Memory B cell (primary cell): ENCODE results near the gene ARL15.

Experiments
- ATAC-seq: fragments of 150-1000 bp; cut with Tn5 transposase; 2 replicates; pipeline ENCODE4 v1.10.0; 2021; ENCODE audit warnings: low read depth, mild to moderate bottlenecking, moderate library complexity
- DNase-seq, 2 donors: peaks; one replicate each; pipeline ENCODE4 v3.0.0; 2022; ENCODE audit warnings: low spot score in 2 of 2
- H3K27ac Mint-ChIP-seq: one replicate; pipeline ENCODE4 v1.8.0; 2022; ENCODE audit warnings: mild to moderate bottlenecking, moderate library complexity, mixed read lengths
- H3K27me3 Mint-ChIP-seq: one replicate; pipeline ENCODE4 v1.8.0; 2022; ENCODE audit warnings: mixed read lengths
- H3K36me3 Mint-ChIP-seq: one replicate; pipeline ENCODE4 v1.8.0; 2022; ENCODE audit warnings: mild to moderate bottlenecking, mixed read lengths
- H3K4me1 Mint-ChIP-seq: one replicate; pipeline ENCODE4 v1.8.0; 2022; ENCODE audit warnings: mixed read lengths
- H3K4me3 Mint-ChIP-seq: one replicate; pipeline ENCODE4 v1.8.0; 2022; ENCODE audit warnings: mild to moderate bottlenecking, moderate library complexity, mixed read lengths
- H3K9me3 Mint-ChIP-seq: one replicate; pipeline ENCODE4 v1.8.0; 2022; ENCODE audit warnings: mixed read lengths

Gene ARL15

DNA sequence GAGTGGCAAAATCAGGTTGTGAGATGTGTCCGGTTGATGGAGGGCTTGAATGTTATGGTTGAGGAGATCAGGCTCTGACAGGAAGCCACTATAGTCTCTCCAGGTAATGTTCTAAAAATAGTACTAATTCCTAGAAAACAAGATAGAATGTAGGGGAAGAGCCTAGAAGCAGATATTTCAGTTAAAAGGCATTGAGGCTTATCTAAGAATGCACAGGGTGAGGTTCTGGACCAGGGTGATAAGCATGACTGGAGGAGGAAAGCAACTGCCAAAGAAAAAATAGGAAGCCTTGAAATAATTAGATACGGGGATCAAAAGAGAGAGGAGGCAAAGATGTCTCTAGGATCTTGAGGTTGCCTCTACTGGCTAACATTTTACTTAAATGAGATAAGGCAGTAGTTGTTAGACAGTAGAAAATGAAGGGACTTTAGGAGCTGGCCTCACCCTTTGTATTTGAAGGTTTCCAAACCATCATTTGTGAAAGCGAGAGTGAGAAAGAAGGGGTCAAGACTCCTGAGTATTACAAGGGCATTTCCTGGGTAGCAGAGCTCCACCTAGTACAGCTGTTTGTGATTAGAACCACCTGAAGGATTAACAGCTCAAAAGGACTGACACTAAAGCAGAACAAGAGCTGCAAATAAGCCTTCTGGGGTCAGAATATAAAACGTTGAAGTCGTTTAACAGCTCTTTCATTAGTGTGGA lies 15.4 kb upstream of the ARL15 start:
- H3K36me3 Mint-ChIP-seq = no peaks in the 10 kb centered on the region

DNA sequence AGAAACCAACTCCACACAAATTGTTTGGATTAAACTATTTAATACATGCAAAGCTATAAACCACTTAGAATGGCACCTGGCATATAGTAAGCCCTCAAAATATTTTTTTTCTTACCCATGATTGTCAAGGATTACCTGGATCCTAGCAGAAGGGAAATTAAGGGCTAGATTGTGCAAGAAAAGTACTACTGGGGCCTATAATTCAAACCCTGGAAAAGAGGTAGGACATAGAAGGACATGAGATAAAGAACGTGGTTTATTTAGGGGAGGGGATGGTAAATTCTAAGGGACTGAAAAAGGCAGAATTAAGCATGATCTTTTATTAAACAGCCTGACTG lies 14.9 kb upstream of the ARL15 start:
- no peak for ATAC-seq
- Mint-ChIP-seq H3K27me3 (peaks cover 15% of the 10 kb centered on the region), H3K4me3 (no peak overlapping the region), H3K4me1 (no peaks in the 10 kb centered on the region), H3K36me3 (no peaks in the 10 kb centered on the region), H3K9me3 (no peaks in the 10 kb centered on the region), H3K27ac (no peak overlapping the region)
- DNase-seq = no peak

More for the DNA sequence above, 15.4 kb upstream of the ARL15 start:
- H3K27me3 Mint-ChIP-seq = peaks cover 13% of the 10 kb centered on the region
- DNase-seq (no peak), ATAC-seq (no peak)
- no peaks in the 10 kb centered on the region for H3K4me1 Mint-ChIP-seq
- H3K27ac Mint-ChIP-seq = no peak overlapping the region
- no peak overlapping the region for H3K4me3 Mint-ChIP-seq
- H3K9me3 Mint-ChIP-seq = no peaks in the 10 kb centered on the region

DNA sequence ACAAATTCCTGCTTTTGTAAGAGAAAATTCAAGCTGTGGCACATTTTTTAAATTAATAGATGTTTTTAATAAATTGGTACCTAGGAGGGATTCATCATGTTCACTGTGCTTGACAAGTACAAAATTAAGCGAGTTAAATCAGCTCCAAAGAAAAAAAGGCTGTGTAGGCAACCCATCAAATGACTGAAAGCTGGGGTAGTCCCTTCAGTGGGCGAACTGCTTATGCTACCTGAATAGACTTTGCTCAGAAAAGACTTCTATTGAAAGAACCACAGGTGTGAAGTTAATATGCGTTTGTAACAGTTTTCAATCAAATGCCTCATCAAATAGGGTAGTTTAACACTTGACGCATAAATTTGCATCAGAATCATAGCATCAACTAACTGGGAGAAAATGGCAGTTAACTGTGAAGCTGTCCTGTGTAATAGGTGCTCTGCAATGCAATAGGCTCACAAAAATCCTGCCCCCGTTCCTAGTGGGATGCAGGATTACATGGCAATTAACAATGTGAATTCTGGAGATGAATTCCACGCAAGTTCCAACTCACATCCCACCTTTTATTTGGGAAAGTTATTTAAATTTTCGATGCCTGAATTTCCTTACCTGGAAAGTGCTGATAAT lies 14.4 kb upstream of the ARL15 start:
- no peak for ATAC-seq
- no peak overlapping the region for H3K27ac Mint-ChIP-seq
- DNase-seq = no peak
- no peak overlapping the region for H3K4me3 Mint-ChIP-seq
- H3K36me3 Mint-ChIP-seq = no peaks in the 10 kb centered on the region
- H3K27me3 Mint-ChIP-seq = peaks cover 18% of the 10 kb centered on the region
- H3K4me1 Mint-ChIP-seq = no peaks in the 10 kb centered on the region
- H3K9me3 Mint-ChIP-seq = no peaks in the 10 kb centered on the region

DNA sequence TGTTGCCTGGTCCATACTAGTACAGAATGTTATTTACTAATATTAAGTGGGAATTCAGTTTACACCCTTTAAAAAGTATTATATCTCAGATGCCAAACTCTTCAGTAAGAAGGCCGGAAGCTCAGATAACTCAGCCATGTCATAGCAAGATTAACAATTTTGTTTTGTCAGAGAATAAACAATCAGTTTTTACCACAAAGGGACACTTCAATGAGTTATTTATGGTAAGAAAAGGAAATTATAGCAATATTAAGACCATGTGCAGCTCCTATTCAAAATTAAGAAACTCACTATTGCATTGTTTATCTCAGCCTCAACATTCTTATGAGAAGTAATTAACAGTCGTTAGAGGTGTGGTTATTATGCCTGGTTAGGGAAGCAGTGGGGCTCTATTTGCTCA lies 13.1 kb upstream of the ARL15 start:
- peaks cover 16% of the 10 kb centered on the region for H3K27me3 Mint-ChIP-seq
- H3K9me3 Mint-ChIP-seq = no peaks in the 10 kb centered on the region
- H3K4me3 Mint-ChIP-seq = no peak overlapping the region
- H3K36me3 Mint-ChIP-seq = no peaks in the 10 kb centered on the region
- ATAC-seq (no peak), DNase-seq (no peak)
- no peaks in the 10 kb centered on the region for H3K4me1 Mint-ChIP-seq
- no peak overlapping the region for H3K27ac Mint-ChIP-seq

DNA sequence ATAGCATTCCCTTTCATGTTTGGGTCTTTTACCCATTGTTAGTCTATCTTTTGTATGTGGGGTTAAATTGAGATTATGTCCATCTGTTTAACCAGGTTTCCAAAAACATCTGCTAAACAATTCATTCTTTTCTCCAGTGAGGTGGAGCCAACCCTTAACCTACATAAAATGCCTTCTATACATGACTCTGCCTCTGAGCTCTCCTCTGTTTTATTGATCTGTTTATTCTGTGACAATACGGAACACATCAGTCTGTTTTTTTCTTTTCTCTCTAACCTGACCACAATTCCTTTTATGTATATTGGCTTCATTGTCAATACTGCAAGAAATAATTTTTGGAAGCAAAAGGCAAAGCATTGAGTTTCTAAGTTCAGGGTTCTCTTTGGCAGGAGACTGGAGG lies 9.9 kb upstream of the ARL15 start:
- no peaks in the 10 kb centered on the region for H3K36me3 Mint-ChIP-seq
- H3K9me3 Mint-ChIP-seq = no peaks in the 10 kb centered on the region
- H3K4me1 Mint-ChIP-seq = no peaks in the 10 kb centered on the region
- peaks cover 14% of the 10 kb centered on the region for H3K27me3 Mint-ChIP-seq
- no peak for DNase-seq
- ATAC-seq = no peak
- H3K4me3 Mint-ChIP-seq = no peak overlapping the region
- H3K27ac Mint-ChIP-seq = no peak overlapping the region

DNA sequence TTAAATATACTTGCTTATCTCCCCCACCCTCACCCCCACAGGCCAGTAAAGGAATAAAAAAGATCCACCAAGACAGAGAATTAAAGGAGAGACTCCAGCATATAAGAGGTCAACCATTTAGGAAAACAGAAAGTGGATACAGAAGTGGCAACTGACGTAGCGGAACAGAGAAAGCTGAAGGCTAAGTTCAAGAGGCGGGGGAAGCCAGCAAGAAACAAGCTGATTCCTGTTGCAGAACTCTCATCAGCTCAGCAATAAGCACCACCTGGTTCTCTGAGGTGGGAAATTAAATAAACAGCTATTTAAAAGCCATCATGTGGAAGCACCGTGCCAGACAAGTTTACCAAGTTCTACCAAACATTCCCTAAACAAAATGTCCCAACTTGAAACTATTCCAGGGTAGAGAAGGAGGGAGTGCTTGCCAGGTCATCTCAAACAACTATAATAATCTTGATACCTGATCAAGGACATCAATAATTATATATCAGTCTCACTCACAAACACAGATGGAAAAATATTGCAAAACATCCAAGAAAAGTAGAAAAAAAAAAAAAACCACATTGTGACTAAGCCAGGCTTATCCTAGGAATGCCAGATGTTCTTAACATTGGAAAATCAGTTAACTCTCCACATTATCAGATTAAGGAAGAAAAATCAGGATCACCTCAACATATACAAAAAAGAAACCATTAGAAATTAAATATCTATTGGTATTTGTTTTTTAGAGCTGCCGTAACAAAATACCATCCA lies 7.3 kb upstream of the ARL15 start:
- H3K27ac Mint-ChIP-seq = no peak overlapping the region
- no peaks in the 10 kb centered on the region for H3K9me3 Mint-ChIP-seq
- H3K27me3 Mint-ChIP-seq = peaks cover 14% of the 10 kb centered on the region
- no peaks in the 10 kb centered on the region for H3K4me1 Mint-ChIP-seq
- no peaks in the 10 kb centered on the region for H3K36me3 Mint-ChIP-seq
- no peak overlapping the region for H3K4me3 Mint-ChIP-seq
- DNase-seq (no peak), ATAC-seq (no peak)

DNA sequence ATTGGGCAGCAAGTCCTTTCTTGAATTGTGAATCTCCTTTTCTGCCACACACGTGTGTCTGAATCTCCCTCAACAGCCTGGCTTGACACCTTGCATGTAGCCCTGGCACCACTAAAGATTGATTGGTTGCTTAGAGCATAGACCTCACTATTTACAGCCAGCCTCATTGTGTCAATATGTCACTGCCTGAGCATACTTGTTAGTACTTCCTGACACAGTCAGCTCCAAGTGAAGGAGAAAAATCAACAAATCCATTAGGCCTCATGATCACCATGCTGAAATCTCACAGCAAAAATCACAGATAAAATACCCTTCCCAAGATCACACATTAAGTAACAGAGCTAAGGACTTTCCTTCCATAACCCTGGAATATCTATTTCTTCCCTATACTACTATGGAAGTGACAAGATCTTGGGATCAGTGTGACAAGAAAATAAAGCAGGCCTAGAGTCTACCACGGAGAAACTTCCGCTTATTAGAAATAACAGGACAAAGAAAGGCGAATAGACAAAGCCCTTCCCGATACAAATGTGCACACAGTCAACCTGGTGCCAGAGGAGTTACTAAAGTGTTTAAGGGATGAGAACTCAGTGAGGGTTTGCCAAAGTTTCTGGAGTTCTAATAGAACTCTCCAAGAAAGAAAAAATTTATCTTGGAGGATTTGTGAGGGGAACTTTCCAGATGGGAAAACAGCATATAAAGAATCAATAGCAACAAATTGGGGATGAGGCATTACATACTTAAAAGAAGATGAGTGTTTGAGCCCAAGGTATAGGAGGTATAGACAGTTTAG lies 5.6 kb upstream of the ARL15 start:
- peaks cover 10% of the 10 kb centered on the region for H3K27me3 Mint-ChIP-seq
- DNase-seq = no peak
- no peak overlapping the region for H3K27ac Mint-ChIP-seq
- H3K9me3 Mint-ChIP-seq = no peaks in the 10 kb centered on the region
- peaks cover 4% of the 10 kb centered on the region for H3K4me1 Mint-ChIP-seq
- H3K4me3 Mint-ChIP-seq = no peak overlapping the region
- H3K36me3 Mint-ChIP-seq = no peaks in the 10 kb centered on the region
- ATAC-seq = no peak

DNA sequence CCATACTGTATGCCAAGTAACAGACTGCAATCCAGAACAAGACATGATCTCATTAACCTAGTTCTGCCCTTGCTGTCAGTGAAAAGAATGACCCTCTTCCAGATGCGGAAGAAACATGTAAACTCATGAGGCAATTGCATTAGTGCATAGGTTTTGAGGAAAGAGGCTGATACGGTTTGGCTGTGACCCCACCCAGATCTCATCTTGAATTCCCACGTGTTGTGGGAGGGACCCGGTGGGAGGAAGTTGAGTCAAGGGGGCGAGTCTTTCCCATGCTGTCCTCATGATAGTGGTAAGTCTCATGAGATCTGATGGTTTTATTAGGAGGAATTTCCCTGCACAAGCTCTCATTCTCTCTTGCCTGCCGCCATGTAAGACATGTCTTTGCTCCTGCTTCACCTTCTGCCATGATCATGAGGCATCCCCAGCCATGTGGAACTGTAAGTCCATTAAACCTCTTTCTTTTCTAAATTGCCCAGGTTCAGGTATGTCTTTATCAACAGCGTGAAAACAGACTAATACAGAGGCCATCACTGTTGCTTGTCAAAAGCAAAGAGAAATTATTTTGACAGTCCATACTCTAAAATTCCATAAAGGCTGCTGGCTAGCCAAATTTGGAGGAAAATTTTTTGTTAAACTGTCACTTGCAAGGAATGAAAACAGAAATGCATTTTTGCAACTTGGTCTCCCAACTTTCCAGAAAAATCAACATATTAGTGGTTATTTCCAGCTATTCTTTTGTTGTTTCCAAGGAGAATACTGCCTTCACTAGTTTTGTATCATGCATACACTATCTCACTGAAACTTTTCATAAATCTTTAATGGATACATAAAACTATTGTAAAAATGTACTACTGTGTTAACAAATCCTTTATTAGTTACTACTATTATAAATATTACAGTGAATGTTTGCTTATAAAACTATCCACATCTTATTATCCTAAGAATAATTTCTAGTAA lies 3.2 kb upstream of the ARL15 start:
- Mint-ChIP-seq H3K4me3 (no peak overlapping the region), H3K27ac (no peak overlapping the region), H3K4me1 (peaks cover 12% of the 10 kb centered on the region), H3K36me3 (no peaks in the 10 kb centered on the region), H3K27me3 (peaks cover 2% of the 10 kb centered on the region), H3K9me3 (no peaks in the 10 kb centered on the region)
- DNase-seq = no peak
- ATAC-seq = no peak

DNA sequence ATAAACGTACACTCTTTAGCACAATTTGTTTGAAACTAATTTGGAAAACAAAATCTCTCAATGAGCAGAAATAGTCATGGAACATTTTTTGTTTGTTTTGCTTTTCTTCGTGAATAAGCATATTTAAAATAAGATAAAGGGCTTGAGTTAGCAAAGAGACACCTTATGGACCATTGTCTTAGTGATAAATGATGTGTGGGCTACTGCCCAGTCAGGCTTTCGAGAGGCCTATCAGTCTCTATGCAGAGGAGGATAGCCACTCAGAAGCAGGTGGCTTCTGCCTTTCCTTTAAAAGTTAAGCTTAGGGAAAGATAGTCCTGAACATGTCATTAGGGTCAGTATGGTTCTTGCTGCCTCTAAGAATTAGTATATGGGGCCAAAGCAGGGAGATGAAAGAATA lies 2.1 kb upstream of the ARL15 start:
- Mint-ChIP-seq H3K36me3 (no peaks in the 10 kb centered on the region), H3K4me3 (no peak overlapping the region), H3K27me3 (peaks cover 2% of the 10 kb centered on the region), H3K9me3 (no peaks in the 10 kb centered on the region), H3K27ac (no peak overlapping the region), H3K4me1 (peaks cover 15% of the 10 kb centered on the region)
- no peak for ATAC-seq
- DNase-seq = no peak

DNA sequence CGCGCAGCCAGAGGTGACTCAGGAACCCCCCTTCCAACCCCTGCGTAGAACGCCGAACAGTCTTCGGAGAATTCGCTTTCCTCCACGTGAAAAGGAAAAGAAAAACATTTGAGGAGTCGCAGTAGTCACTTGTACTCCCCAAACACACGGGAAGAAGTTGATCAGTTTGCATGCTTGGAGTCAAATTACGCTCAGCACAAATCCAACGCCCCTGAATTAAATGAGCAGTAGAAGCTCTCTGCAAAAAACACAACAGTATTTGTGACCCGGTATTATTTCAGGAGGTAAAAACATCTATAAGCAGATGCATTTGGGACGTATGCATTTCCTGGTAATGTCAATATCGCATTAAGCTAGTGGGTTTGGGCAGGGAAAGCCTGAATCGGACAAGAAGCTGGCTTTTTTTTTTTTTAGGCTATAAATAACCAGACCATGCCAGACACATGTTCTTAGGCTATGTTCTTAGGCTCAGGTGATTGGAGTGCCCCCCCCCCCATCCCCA lies 854 bp upstream of the ARL15 start:
- no peaks in the 10 kb centered on the region for H3K9me3 Mint-ChIP-seq
- H3K27me3 Mint-ChIP-seq = no peaks in the 10 kb centered on the region
- H3K4me1 Mint-ChIP-seq = peaks cover 17% of the 10 kb centered on the region
- no peak for DNase-seq
- ATAC-seq = no peak
- peak overlapping the region; percentile 82 for H3K27ac Mint-ChIP-seq
- H3K4me3 Mint-ChIP-seq = peak overlapping the region; percentile 92
- H3K36me3 Mint-ChIP-seq = no peaks in the 10 kb centered on the region

DNA sequence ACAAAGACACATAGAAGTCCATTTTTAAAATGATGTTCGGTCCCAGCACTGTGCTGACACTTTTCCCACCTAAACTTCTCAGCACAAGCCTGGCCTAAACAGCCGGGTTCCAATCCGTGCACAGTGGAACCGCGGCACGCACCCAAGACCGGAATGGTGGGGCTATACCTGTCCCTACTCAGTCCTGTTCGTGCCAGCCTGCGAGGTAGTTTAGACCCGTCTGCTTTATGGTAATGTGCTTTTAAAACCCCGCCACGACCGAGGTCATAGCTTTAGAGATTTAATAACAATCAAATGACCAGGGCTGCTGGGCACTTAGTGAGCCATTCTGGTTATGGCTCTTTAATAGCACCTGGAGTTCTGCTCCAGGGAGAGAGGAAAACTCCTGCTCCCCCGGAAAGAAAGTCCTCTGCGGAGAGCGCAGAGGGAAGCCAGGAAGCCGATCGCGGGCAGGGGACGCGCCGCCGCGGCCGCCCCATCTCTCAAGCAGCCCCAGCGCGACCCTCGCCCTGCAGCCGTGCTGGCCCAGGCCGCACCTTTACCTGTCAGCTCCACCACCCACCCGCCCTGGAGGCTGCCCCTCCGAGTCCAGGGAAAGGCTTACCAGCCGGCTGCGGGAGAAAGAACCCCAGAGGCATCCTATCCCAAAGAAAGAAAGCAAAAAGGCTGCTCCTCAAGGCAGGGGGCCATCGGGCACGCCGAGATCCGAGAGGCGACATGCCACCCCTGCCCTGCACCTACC lies 511 bp downstream of the ARL15 start:
- peaks cover 18% of the 10 kb centered on the region for H3K4me1 Mint-ChIP-seq
- H3K4me3 Mint-ChIP-seq = peak overlapping the region; percentile 92
- ATAC-seq = peak; percentile 3
- H3K27me3 Mint-ChIP-seq = no peaks in the 10 kb centered on the region
- H3K27ac Mint-ChIP-seq = peak overlapping the region; percentile 82
- H3K9me3 Mint-ChIP-seq = no peaks in the 10 kb centered on the region
- DNase-seq = no peak
- no peaks in the 10 kb centered on the region for H3K36me3 Mint-ChIP-seq

DNA sequence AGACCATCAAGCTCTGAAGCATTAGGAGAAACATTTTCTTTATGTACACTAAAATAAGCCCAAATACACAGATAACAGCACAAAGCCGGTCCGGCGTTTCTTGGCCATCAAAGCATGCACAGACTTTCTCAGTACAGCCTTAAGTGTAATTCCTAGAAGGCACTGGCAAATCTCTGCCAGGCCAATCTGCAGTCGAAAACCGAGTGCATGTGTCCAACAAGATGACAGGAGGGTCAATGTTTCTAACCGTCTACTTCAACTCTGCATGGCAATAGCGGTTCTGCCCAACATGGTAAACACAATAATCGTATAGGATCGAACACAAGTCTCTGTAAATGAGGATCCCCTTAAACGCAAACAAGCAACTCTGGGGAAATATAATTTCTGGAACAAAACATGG lies 1.1 kb downstream of the ARL15 start:
- H3K4me1 Mint-ChIP-seq = peaks cover 19% of the 10 kb centered on the region
- H3K27me3 Mint-ChIP-seq = no peaks in the 10 kb centered on the region
- H3K4me3 Mint-ChIP-seq = peak overlapping the region; percentile 92
- H3K27ac Mint-ChIP-seq = peak overlapping the region; percentile 82
- ATAC-seq (no peak), DNase-seq (no peak)
- H3K36me3 Mint-ChIP-seq = no peaks in the 10 kb centered on the region
- no peaks in the 10 kb centered on the region for H3K9me3 Mint-ChIP-seq

DNA sequence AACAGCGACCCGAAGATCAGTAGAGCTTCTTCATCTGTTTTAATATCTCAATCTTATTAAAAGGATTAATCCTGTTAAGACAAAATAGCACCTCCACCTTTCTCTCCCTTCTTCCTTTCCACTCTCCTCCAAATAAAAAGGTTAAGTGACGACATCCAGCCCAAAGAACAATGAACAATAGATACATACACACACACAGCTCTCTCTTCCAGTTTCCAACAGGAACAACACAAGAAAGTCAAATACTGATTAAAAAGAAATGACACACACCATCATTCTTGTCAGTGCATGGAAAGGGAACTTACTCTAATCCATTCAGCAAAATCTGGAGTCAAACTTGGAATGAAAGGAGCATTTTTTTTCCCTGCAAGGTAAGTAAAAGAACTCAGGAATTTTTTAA lies 2.8 kb downstream of the ARL15 start:
- Mint-ChIP-seq H3K27ac (no peak overlapping the region), H3K9me3 (no peaks in the 10 kb centered on the region), H3K36me3 (no peaks in the 10 kb centered on the region), H3K4me1 (peaks cover 20% of the 10 kb centered on the region), H3K4me3 (no peak overlapping the region), H3K27me3 (no peaks in the 10 kb centered on the region)
- ATAC-seq (no peak), DNase-seq (no peak)
